Liver (tissue), 9 donors: ENCODE results near the gene CCL2. TPM values are rescaled to one million over a fixed set of nuclear protein-coding genes. Genes with fewer than 3 reads are reported as not detected.

Experiments used
- DNase-seq: peaks from one replicate; pipeline ENCODE4 v3.0.0-alpha.2; 2017; ENCODE audit warnings: low spot score
- H3K27ac ChIP-seq, 2 donors: one replicate each; pipeline ENCODE4 v1.7.0; 2013; ENCODE audit warnings: inconsistent platforms in 2 of 2, low read length in 2 of 2, control low read depth in 1 of 2, low read depth in 1 of 2, mild to moderate bottlenecking in 1 of 2
- H3K27me3 ChIP-seq, 4 donors: one replicate each; pipeline versions ENCODE4 v1.6.1 to v1.7.0; 2013; ENCODE audit warnings: low read length in 3 of 4, inconsistent platforms in 1 of 4, mild to moderate bottlenecking in 1 of 4, moderate library complexity in 1 of 4; ENCODE audit not compliant: control insufficient read depth in 4 of 4, insufficient read depth in 4 of 4
- H3K36me3 ChIP-seq, 4 donors: one replicate each; pipeline versions ENCODE4 v1.6.1 to v1.7.0; 2013; ENCODE audit warnings: low read length in 3 of 4, mild to moderate bottlenecking in 3 of 4, low read depth in 1 of 4, moderate library complexity in 1 of 4; ENCODE audit not compliant: control insufficient read depth in 4 of 4, insufficient read depth in 3 of 4
- H3K4me1 ChIP-seq, 4 donors: one replicate each; pipeline versions ENCODE4 v1.6.1 to v1.7.0; 2013; ENCODE audit warnings: low read length in 3 of 4, mild to moderate bottlenecking in 3 of 4, moderate library complexity in 1 of 4; ENCODE audit not compliant: control insufficient read depth in 4 of 4, insufficient read depth in 4 of 4
- H3K4me3 ChIP-seq, 3 donors: one replicate each; pipeline versions ENCODE4 v1.6.1 to v1.7.0; 2013; ENCODE audit warnings: low read length in 3 of 3, control low read depth in 1 of 3, low read depth in 1 of 3, mild to moderate bottlenecking in 1 of 3
- H3K9ac ChIP-seq, 2 donors: one replicate each; pipeline ENCODE4 v1.7.0; 2013; ENCODE audit warnings: low read length in 2 of 2, mild to moderate bottlenecking in 2 of 2, moderate library complexity in 2 of 2, control low read depth in 1 of 2, low read depth in 1 of 2
- H3K9me3 ChIP-seq, 4 donors: one replicate each; pipeline versions ENCODE4 v1.6.1 to v1.7.0; 2013; ENCODE audit warnings: low read length in 3 of 4; ENCODE audit not compliant: control insufficient read depth in 4 of 4
- FOXA1 ChIP-seq: IDR thresholded peaks from 2 replicates; pipeline ENCODE4 v1.6.1; 2016; ENCODE audit warnings: antibody characterized with exemption
- FOXA2 ChIP-seq: IDR thresholded peaks from 2 replicates; pipeline ENCODE4 v1.6.1; 2016; ENCODE audit warnings: antibody characterized with exemption
- GABPA ChIP-seq, 2 donors: IDR thresholded peaks in 1 of 2; conservative IDR thresholded peaks in 1 of 2; 2 replicates each; pipeline ENCODE4 v1.6.1; 2016; ENCODE audit warnings: antibody characterized with exemption in 2 of 2, mild to moderate bottlenecking in 1 of 2, moderate library complexity in 1 of 2
- HNF4A ChIP-seq, 2 donors: conservative IDR thresholded peaks; 2 replicates each; pipeline ENCODE4 v1.6.1; 2016; ENCODE audit warnings: antibody characterized with exemption in 2 of 2, mild to moderate bottlenecking in 2 of 2
- HNF4G ChIP-seq: IDR thresholded peaks from 2 replicates; pipeline ENCODE4 v1.6.1; 2016; ENCODE audit warnings: antibody characterized with exemption
- JUND ChIP-seq, 2 donors: IDR thresholded peaks; 2 replicates each; pipeline ENCODE4 v1.6.1; 2016; ENCODE audit warnings: antibody characterized with exemption in 2 of 2
- NR2F2 ChIP-seq: IDR thresholded peaks from 2 replicates; pipeline ENCODE4 v1.6.1; 2016; ENCODE audit warnings: antibody characterized with exemption
- RAD21 ChIP-seq, 2 donors: IDR thresholded peaks; 2 replicates each; pipeline ENCODE4 v1.6.1; 2016; ENCODE audit warnings: antibody characterized with exemption in 2 of 2, mild to moderate bottlenecking in 2 of 2
- RXRA ChIP-seq, 2 donors: IDR thresholded peaks; 2 replicates each; pipeline ENCODE4 v1.6.1; 2017 to 2018; ENCODE audit warnings: antibody characterized with exemption in 2 of 2, mild to moderate bottlenecking in 1 of 2
- SP1 ChIP-seq: IDR thresholded peaks from 2 replicates; pipeline ENCODE4 v1.6.1; 2018; ENCODE audit warnings: antibody characterized with exemption, mild to moderate bottlenecking
- TAF1 ChIP-seq: conservative IDR thresholded peaks from 2 replicates; pipeline ENCODE4 v1.6.1; 2016; ENCODE audit warnings: antibody characterized with exemption, mild to moderate bottlenecking
- YY1 ChIP-seq: IDR thresholded peaks from 2 replicates; pipeline ENCODE4 v1.6.1; 2016; ENCODE audit warnings: antibody characterized with exemption, mild to moderate bottlenecking
- WGBS: extraction: QIAGEN DNeasy Blood & Tissue Kit; methylation state at CpG from one replicate; pipeline ENCODE4 v1.1.7; 2013; 5-methylcytosine and 5-hydroxymethylcytosine counted together
- polyA plus RNA-seq, 2 donors: library from polyadenylated mRNA; stranded (reverse) in 1 of 2; unstranded in 1 of 2; fragments of 200-250 nt in 1 of 2; fragments of >200 nt in 1 of 2; fragmentation: Nextera tagmentation in 1 of 2; extraction: Ambion mirVana in 1 of 2; gene quantifications; one replicate each; pipeline versions ENCODE4 v1.2.1 to v1.2.3, GENCODE V29; 2013 to 2015
- total RNA-seq, 2 donors: library from RNA; depleted of rRNA; stranded (reverse); fragments of >200 nt; gene quantifications; one replicate each; pipeline ENCODE4 v1.2.3, GENCODE V29; 2014
- TF ChIP-seq, protein P1 (sequence below): IDR thresholded peaks from 2 replicates; pipeline ENCODE4 v1.6.1; 2016; ENCODE audit warnings: antibody characterized with exemption
- TF ChIP-seq, protein P2 (sequence below): IDR thresholded peaks from 2 replicates; pipeline ENCODE4 v1.6.1; 2016; ENCODE audit warnings: antibody characterized with exemption
- TF ChIP-seq, protein P3 (sequence below): fragments of 150-350 bp; IDR thresholded peaks from 2 replicates; pipeline ENCODE4 v1.5.1; 2017; ENCODE audit warnings: improper control_type of control experiment, low read depth, low read length; ENCODE audit not compliant: missing input control
- TF ChIP-seq, protein P4 (sequence below): IDR thresholded peaks from 2 replicates; pipeline ENCODE4 v1.6.1; 2016; ENCODE audit warnings: antibody characterized with exemption
- TF ChIP-seq, protein P5 (sequence below): IDR thresholded peaks from 2 replicates; pipeline ENCODE4 v1.6.1; 2016; ENCODE audit warnings: antibody characterized with exemption, mild to moderate bottlenecking
- donor health status: healthy.
- donor health status: healthy.
- donor health status: healthy.
- donor health status: healthy.
- donor health status: healthy.

Gene CCL2
- total and polyA plus RNA-seq, 4 donors: 3.5 to 8.9 (median 5.4) TPM

DNA sequence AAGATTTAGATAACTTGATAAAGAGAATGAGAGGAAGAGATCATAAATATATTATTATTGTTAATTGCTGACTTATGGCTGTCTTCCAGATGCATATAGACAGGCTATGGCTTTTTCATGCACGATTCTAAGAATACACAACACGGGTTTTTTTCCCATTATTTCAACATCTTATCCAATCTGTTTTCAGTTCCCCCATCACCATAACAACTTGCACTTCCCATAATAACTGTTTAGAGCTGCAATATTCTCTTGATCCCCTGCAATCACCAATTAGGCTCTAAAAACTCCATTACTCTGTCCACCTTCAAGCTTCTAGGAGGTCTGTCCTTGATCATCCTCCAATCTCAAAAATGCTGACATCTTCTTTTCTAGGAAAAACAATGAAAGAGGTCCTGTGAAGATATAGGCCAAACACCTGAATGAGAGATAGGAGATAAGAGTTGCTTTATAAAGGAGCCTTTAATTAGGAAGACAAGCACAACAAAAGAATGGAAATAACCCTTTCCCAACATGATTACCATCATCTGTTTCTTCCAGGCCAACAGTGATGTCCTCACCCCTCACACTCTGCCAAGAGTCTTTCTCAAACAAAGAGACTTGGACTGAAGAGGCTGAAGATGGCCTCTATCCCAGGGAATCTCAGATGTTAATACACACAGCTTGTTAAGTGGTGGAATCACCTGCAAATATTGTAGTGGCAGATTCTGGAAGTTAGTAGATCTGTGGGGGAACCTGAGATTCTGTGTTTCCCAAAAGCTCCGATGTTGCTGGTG, 32.2 kb upstream of the CCL2 start:
- Histone ChIP-seq H3K9me3 (no peaks in the 10 kb centered on the region), H3K36me3 (no peaks in the 10 kb centered on the region), H3K9ac (no peak overlapping the region), H3K4me1 (no peaks in the 10 kb centered on the region), H3K27ac (no peak overlapping the region), H3K27me3 (no peaks in the 10 kb centered on the region), H3K4me3 (no peak overlapping the region)
- 79% methylated on average over 3 of the region's 3 CpGs for WGBS
- no peak for DNase-seq
- TF ChIP-seq, protein P1, sequence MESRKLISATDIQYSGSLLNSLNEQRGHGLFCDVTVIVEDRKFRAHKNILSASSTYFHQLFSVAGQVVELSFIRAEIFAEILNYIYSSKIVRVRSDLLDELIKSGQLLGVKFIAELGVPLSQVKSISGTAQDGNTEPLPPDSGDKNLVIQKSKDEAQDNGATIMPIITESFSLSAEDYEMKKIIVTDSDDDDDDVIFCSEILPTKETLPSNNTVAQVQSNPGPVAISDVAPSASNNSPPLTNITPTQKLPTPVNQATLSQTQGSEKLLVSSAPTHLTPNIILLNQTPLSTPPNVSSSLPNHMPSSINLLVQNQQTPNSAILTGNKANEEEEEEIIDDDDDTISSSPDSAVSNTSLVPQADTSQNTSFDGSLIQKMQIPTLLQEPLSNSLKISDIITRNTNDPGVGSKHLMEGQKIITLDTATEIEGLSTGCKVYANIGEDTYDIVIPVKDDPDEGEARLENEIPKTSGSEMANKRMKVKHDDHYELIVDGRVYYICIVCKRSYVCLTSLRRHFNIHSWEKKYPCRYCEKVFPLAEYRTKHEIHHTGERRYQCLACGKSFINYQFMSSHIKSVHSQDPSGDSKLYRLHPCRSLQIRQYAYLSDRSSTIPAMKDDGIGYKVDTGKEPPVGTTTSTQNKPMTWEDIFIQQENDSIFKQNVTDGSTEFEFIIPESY: no peak
- TF ChIP-seq FOXA2 (no peak), YY1 (no peak), HNF4G (no peak), FOXA1 (no peak), GABPA (IDR thresholded peaks at IDR 0.05 in 1 of 2, conservative IDR thresholded peaks at IDR 0.05 in 1 of 2) (no peak), RAD21 (IDR thresholded peaks at IDR 0.05) (no peak), JUND (IDR thresholded peaks at IDR 0.05) (no peak), TAF1 (no peak), NR2F2 (no peak), RXRA (IDR thresholded peaks at IDR 0.05) (no peak)
- TF ChIP-seq, protein P2, sequence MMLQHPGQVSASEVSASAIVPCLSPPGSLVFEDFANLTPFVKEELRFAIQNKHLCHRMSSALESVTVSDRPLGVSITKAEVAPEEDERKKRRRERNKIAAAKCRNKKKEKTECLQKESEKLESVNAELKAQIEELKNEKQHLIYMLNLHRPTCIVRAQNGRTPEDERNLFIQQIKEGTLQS: no peak
- TF ChIP-seq, protein P3, sequence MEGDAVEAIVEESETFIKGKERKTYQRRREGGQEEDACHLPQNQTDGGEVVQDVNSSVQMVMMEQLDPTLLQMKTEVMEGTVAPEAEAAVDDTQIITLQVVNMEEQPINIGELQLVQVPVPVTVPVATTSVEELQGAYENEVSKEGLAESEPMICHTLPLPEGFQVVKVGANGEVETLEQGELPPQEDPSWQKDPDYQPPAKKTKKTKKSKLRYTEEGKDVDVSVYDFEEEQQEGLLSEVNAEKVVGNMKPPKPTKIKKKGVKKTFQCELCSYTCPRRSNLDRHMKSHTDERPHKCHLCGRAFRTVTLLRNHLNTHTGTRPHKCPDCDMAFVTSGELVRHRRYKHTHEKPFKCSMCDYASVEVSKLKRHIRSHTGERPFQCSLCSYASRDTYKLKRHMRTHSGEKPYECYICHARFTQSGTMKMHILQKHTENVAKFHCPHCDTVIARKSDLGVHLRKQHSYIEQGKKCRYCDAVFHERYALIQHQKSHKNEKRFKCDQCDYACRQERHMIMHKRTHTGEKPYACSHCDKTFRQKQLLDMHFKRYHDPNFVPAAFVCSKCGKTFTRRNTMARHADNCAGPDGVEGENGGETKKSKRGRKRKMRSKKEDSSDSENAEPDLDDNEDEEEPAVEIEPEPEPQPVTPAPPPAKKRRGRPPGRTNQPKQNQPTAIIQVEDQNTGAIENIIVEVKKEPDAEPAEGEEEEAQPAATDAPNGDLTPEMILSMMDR: no peak

DNA sequence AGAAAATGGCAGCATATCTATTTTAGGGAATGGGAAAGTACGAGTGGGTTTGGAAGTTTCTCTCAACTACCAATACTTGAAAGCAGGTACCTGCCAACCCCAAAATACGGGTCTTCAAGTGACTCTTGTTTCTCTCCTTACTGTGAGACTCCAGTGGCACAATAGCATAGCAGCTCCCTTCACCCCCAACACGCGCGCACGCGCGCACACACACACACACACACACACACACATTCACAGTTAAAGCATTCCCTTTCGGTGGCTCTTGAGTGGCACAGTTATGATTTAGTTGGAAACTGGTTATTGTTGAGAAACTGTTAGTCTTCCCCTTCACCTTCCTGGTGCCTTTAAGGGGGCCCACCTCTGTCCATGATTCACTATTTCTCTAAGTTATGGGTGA, 30.0 kb upstream of the CCL2 start:
- 84% methylated on average over 9 of the region's 9 CpGs for WGBS
- H3K9me3 ChIP-seq: peaks cover 0 to 5% (median 4%) of the 10 kb centered on the region in 4 donors
- H3K27me3 ChIP-seq: no peaks in the 10 kb centered on the region
- H3K36me3 ChIP-seq: no peaks in the 10 kb centered on the region
- H3K9ac ChIP-seq: no peak overlapping the region
- DNase-seq: no peak
- H3K27ac ChIP-seq: no peak overlapping the region
- no peak overlapping the region for H3K4me3 ChIP-seq
- TF ChIP-seq RAD21 (IDR thresholded peaks at IDR 0.05) (no peak), SP1 (no peak), NR2F2 (no peak), TAF1 (no peak), HNF4A (conservative IDR thresholded peaks at IDR 0.05) (no peak), GABPA (IDR thresholded peaks at IDR 0.05 in 1 of 2, conservative IDR thresholded peaks at IDR 0.05 in 1 of 2) (no peak), JUND (IDR thresholded peaks at IDR 0.05) (no peak), HNF4G (no peak), FOXA1 (no peak)
- TF ChIP-seq, protein P4, sequence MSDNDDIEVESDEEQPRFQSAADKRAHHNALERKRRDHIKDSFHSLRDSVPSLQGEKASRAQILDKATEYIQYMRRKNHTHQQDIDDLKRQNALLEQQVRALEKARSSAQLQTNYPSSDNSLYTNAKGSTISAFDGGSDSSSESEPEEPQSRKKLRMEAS: no peak
- TF ChIP-seq, protein P2: no peak
- TF ChIP-seq, protein P5, sequence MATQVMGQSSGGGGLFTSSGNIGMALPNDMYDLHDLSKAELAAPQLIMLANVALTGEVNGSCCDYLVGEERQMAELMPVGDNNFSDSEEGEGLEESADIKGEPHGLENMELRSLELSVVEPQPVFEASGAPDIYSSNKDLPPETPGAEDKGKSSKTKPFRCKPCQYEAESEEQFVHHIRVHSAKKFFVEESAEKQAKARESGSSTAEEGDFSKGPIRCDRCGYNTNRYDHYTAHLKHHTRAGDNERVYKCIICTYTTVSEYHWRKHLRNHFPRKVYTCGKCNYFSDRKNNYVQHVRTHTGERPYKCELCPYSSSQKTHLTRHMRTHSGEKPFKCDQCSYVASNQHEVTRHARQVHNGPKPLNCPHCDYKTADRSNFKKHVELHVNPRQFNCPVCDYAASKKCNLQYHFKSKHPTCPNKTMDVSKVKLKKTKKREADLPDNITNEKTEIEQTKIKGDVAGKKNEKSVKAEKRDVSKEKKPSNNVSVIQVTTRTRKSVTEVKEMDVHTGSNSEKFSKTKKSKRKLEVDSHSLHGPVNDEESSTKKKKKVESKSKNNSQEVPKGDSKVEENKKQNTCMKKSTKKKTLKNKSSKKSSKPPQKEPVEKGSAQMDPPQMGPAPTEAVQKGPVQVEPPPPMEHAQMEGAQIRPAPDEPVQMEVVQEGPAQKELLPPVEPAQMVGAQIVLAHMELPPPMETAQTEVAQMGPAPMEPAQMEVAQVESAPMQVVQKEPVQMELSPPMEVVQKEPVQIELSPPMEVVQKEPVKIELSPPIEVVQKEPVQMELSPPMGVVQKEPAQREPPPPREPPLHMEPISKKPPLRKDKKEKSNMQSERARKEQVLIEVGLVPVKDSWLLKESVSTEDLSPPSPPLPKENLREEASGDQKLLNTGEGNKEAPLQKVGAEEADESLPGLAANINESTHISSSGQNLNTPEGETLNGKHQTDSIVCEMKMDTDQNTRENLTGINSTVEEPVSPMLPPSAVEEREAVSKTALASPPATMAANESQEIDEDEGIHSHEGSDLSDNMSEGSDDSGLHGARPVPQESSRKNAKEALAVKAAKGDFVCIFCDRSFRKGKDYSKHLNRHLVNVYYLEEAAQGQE: no peak
- no peaks in the 10 kb centered on the region for H3K4me1 ChIP-seq
